CD4-positive, CD25-positive, alpha-beta regulatory T cell (primary cell): ENCODE data around the gene IGSF5. TPM values are rescaled to one million over a fixed set of nuclear protein-coding genes. Genes with fewer than 3 reads are reported as not detected.

ENCODE experiments used
- ATAC-seq, 2 donors: fragments of 150-1000 bp; cut with Tn5 transposase; one replicate each; pipeline ENCODE4 v1.10.0; 2021; ENCODE audit warnings: low read depth in 2 of 2, moderate number of reproducible peaks in 2 of 2, moderate library complexity in 1 of 2
- DNase-seq, 3 donors: peaks; one replicate each; pipeline versions ENCODE4 v3.0.0 to v3.0.0-alpha.2; 2012 to 2022; ENCODE audit warnings: mixed read lengths in 1 of 3
- H3K27ac ChIP-seq: one replicate; pipeline ENCODE4 v1.7.0; 2013; ENCODE audit warnings: mild to moderate bottlenecking, low read length; ENCODE audit not compliant: insufficient read depth, poor library complexity, severe bottlenecking
- H3K27me3 ChIP-seq: one replicate; pipeline ENCODE4 v1.7.0; 2013; ENCODE audit warnings: low read length; ENCODE audit not compliant: control insufficient read depth, insufficient read depth
- H3K36me3 ChIP-seq: one replicate; pipeline ENCODE4 v1.7.0; 2013; ENCODE audit warnings: mild to moderate bottlenecking, low read length, moderate library complexity; ENCODE audit not compliant: control insufficient read depth, insufficient read depth
- H3K4me1 ChIP-seq: 2 replicates; pipeline ENCODE4 v1.7.0; 2013; ENCODE audit warnings: mild to moderate bottlenecking, low read length; ENCODE audit not compliant: insufficient read depth, control insufficient read depth, poor library complexity, severe bottlenecking
- H3K4me3 ChIP-seq: one replicate; pipeline ENCODE4 v1.7.0; 2013; ENCODE audit warnings: low read depth, mild to moderate bottlenecking, low read length, moderate library complexity
- H3K9me3 ChIP-seq, 2 experiments: 1 replicate in 1 of 2; 2 replicates in 1 of 2; pipeline ENCODE4 v1.7.0; 2013; ENCODE audit warnings: low read length in 2 of 2, mild to moderate bottlenecking in 1 of 2, moderate library complexity in 1 of 2; ENCODE audit not compliant: control insufficient read depth in 2 of 2
- H3K27ac Mint-ChIP-seq, 3 donors: one replicate each; pipeline ENCODE4 v1.8.0; 2020 to 2022; ENCODE audit warnings: mild to moderate bottlenecking in 3 of 3, mixed read lengths in 3 of 3, moderate library complexity in 2 of 3
- H3K27me3 Mint-ChIP-seq: one replicate; pipeline ENCODE4 v1.8.0; 2022; ENCODE audit warnings: mild to moderate bottlenecking, mixed read lengths
- H3K36me3 Mint-ChIP-seq: one replicate; pipeline ENCODE4 v1.8.0; 2020; ENCODE audit warnings: mixed read lengths
- H3K4me1 Mint-ChIP-seq, 4 donors: one replicate each; pipeline ENCODE4 v1.8.0; 2020 to 2022; ENCODE audit warnings: mixed read lengths in 4 of 4, mild to moderate bottlenecking in 1 of 4
- H3K4me3 Mint-ChIP-seq, 4 donors: one replicate each; pipeline ENCODE4 v1.8.0; 2020 to 2022; ENCODE audit warnings: mild to moderate bottlenecking in 4 of 4, mixed read lengths in 4 of 4, moderate library complexity in 3 of 4
- H3K9me3 Mint-ChIP-seq, 7 donors: one replicate each; pipeline ENCODE4 v1.8.0; 2020 to 2022; ENCODE audit warnings: mixed read lengths in 7 of 7, mild to moderate bottlenecking in 3 of 7, moderate library complexity in 2 of 7
- polyA plus RNA-seq, 4 donors: library from polyadenylated mRNA; unstranded; fragments of 300-500 nt; fragmentation: Illumina TruSeq; gene quantifications; one replicate each; pipeline ENCODE4 v1.2.3, GENCODE V29; 2021
- total RNA-seq: library from RNA; stranded (reverse); gene quantifications from one replicate; pipeline ENCODE4 v1.2.3, GENCODE V29; 2022

IGSF5 gene
- total and polyA plus RNA-seq, 5 donors from 2014 or later, result not detected

DNA sequence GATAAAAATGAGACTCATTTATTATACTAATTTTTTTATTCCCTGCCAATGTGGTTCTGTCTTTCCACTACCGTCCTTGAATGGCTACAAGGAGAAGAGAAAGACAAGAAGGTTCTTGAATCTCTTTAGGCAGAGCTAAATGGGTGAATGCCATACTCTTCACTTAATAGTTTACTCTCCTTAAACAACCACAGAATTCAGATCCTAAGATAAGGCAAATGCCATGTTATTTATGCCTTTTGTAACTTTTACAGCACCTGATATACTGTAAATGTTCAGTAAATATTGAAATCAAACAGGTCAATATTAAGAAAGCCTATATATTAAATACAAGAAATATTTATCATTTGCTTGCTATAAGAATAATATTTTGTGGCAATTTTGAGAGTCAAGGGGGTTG is 58.4 kb downstream of the IGSF5 start:
- DNase-seq (no peak), ATAC-seq (no peak)
- Mint-ChIP-seq H3K4me3 (no peak overlapping the region), H3K9me3 (peaks cover 0 to 10% (median 0%) of the 10 kb centered on the region in 7 donors), H3K27me3 (no peaks in the 10 kb centered on the region), H3K27ac (no peak overlapping the region), H3K4me1 (no peaks in the 10 kb centered on the region), H3K36me3 (no peaks in the 10 kb centered on the region)
- no peak overlapping the region for H3K27ac ChIP-seq
- no peaks in the 10 kb centered on the region for H3K36me3 ChIP-seq
- no peak overlapping the region for H3K4me3 ChIP-seq
- H3K27me3 ChIP-seq, result no peaks in the 10 kb centered on the region
- H3K9me3 ChIP-seq, result no peaks in the 10 kb centered on the region
- no peaks in the 10 kb centered on the region for H3K4me1 ChIP-seq

DNA sequence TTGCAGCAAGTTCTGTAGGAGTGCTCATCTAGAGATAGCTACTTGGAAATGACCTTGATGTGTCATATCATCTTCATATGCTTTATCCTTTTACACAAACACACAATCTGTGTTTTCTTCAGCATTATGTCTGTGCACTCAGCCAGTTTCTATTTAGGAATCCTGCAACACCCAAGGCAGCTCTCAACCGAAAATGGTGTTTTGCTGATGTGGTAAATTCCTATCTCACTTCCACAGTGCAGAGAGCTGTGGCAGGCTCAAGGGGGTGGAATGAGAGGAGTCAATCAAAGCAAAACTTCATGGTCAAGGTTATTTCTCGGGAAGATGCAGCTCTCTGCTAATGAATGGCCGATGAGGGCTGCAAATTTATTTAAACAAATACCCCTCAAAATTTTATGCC is 59.3 kb downstream of the IGSF5 start:
- no peaks in the 10 kb centered on the region for H3K36me3 ChIP-seq
- no peak for ATAC-seq
- DNase-seq, result no peak
- no peak overlapping the region for H3K4me3 Mint-ChIP-seq
- no peak overlapping the region for H3K27ac ChIP-seq
- H3K9me3 Mint-ChIP-seq, result peaks cover 0 to 11% (median 0%) of the 10 kb centered on the region in 7 donors
- H3K4me1 Mint-ChIP-seq, result no peaks in the 10 kb centered on the region
- H3K27me3 Mint-ChIP-seq, result no peaks in the 10 kb centered on the region
- no peaks in the 10 kb centered on the region for H3K9me3 ChIP-seq
- H3K27me3 ChIP-seq, result no peaks in the 10 kb centered on the region
- H3K36me3 Mint-ChIP-seq, result no peaks in the 10 kb centered on the region
- no peak overlapping the region for H3K4me3 ChIP-seq
- H3K4me1 ChIP-seq, result no peaks in the 10 kb centered on the region
- no peak overlapping the region for H3K27ac Mint-ChIP-seq

DNA sequence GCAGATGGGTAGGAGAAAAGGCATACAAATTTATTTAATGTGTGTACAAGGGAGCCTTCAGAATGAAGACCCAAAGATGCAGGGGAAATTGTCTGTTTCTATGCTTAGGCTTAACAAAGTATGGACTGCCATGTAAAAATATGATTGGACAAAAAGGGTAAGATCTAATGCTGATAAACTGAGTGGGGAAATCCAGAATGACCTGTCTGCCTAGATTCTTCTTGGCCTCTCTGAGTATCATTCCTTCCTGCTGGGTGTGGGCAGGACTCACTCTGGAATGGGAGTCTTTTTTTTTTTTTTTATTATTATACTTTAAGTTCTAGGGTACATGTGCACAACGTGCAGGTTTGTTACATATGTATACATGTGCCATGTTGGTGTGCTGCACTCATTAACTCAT is 61.0 kb downstream of the IGSF5 start:
- H3K36me3 ChIP-seq, result no peaks in the 10 kb centered on the region
- ATAC-seq, result no peak
- no peak for DNase-seq
- Mint-ChIP-seq H3K27me3 (no peaks in the 10 kb centered on the region), H3K9me3 (peaks cover 0 to 11% (median 0%) of the 10 kb centered on the region in 7 donors), H3K4me3 (no peak overlapping the region), H3K4me1 (no peaks in the 10 kb centered on the region), H3K36me3 (no peaks in the 10 kb centered on the region), H3K27ac (no peak overlapping the region)
- H3K4me3 ChIP-seq, result no peak overlapping the region
- no peaks in the 10 kb centered on the region for H3K9me3 ChIP-seq
- no peak overlapping the region for H3K27ac ChIP-seq
- no peaks in the 10 kb centered on the region for H3K27me3 ChIP-seq
- no peaks in the 10 kb centered on the region for H3K4me1 ChIP-seq

DNA sequence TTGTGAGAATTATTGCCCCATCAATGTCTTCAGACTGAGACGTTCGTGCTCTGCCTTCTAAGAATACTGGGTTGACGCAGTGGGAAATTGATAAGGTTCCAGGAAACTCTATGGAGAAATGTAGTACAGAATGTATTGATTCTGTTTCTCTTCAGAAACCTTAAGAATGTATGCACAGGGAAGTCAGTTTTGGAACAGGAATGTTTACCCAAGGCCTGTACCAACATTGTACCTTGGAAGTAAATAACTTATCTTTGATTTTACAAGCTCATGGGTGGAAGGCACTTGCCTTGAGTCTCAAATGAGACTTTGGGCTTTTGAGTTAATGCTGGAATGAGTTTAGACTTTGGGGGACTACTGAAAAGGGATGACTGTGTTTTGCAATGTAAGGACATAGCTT is 62.8 kb downstream of the IGSF5 start:
- ATAC-seq (no peak), DNase-seq (no peak)
- Histone ChIP-seq H3K4me3 (no peak overlapping the region), H3K36me3 (no peaks in the 10 kb centered on the region), H3K4me1 (no peaks in the 10 kb centered on the region), H3K27ac (no peak overlapping the region), H3K27me3 (no peaks in the 10 kb centered on the region), H3K9me3 (no peaks in the 10 kb centered on the region)
- no peaks in the 10 kb centered on the region for H3K27me3 Mint-ChIP-seq
- H3K36me3 Mint-ChIP-seq, result no peaks in the 10 kb centered on the region
- no peak overlapping the region for H3K4me3 Mint-ChIP-seq
- no peaks in the 10 kb centered on the region for H3K4me1 Mint-ChIP-seq
- H3K9me3 Mint-ChIP-seq, result peaks cover 0 to 13% (median 0%) of the 10 kb centered on the region in 7 donors
- H3K27ac Mint-ChIP-seq, result no peak overlapping the region

DNA sequence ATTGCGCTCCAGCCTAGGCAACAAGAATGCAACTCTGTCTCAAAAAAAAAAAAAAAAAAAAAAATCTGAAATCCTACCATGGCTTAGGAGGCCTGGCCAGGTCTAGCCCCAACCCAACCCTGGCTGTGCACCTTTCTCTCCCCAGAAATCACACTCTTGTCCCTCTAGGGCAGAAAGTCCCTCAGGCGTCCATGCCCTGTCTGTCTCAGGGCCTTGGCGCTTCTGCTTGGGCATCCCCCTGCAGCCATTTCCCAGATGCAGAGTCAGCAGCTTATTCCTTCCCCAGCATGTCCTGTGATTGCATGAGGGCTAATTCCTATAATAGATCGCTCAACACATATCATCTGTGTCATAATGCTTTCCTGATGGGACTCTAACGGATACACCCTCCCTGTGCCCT is 65.0 kb downstream of the IGSF5 start:
- no peaks in the 10 kb centered on the region for H3K36me3 ChIP-seq
- H3K27ac ChIP-seq, result no peak overlapping the region
- H3K4me3 Mint-ChIP-seq, result no peak overlapping the region
- ATAC-seq (no peak), DNase-seq (no peak)
- no peaks in the 10 kb centered on the region for H3K27me3 Mint-ChIP-seq
- H3K4me1 ChIP-seq, result no peaks in the 10 kb centered on the region
- H3K4me1 Mint-ChIP-seq, result no peaks in the 10 kb centered on the region
- H3K9me3 Mint-ChIP-seq, result peaks cover 0 to 13% (median 2%) of the 10 kb centered on the region in 7 donors
- no peaks in the 10 kb centered on the region for H3K9me3 ChIP-seq
- H3K36me3 Mint-ChIP-seq, result no peaks in the 10 kb centered on the region
- H3K27ac Mint-ChIP-seq, result no peak overlapping the region
- H3K4me3 ChIP-seq, result no peak overlapping the region
- no peaks in the 10 kb centered on the region for H3K27me3 ChIP-seq

DNA sequence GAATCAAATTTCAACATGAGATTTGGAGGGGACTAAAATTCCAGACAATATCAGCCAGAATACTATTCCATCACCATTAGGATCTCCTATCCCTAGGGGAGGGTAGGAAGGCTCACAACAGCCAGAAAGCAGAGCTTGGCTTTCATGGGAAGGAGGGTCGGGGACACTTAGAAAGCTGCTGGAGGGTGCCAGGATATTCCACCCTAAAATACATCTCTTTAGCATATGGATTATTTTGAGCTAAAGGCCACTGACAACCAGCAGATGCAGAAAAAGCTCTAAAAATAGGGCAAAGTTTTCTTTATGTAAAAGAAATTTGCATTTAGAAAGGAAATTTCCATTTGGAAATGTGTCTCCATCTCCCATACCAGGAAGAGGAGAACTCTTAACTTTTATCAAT is 68.0 kb downstream of the IGSF5 start:
- H3K4me1 Mint-ChIP-seq, result no peaks in the 10 kb centered on the region
- no peak overlapping the region for H3K27ac Mint-ChIP-seq
- Histone ChIP-seq H3K36me3 (no peaks in the 10 kb centered on the region), H3K4me3 (no peak overlapping the region), H3K9me3 (no peaks in the 10 kb centered on the region), H3K27me3 (no peaks in the 10 kb centered on the region), H3K27ac (no peak overlapping the region), H3K4me1 (no peaks in the 10 kb centered on the region)
- H3K4me3 Mint-ChIP-seq, result no peak overlapping the region
- ATAC-seq, result no peak
- H3K36me3 Mint-ChIP-seq, result no peaks in the 10 kb centered on the region
- peaks cover 0 to 6% (median 3%) of the 10 kb centered on the region in 7 donors for H3K9me3 Mint-ChIP-seq
- peaks cover 4% of the 10 kb centered on the region for H3K27me3 Mint-ChIP-seq
- DNase-seq, result no peak

DNA sequence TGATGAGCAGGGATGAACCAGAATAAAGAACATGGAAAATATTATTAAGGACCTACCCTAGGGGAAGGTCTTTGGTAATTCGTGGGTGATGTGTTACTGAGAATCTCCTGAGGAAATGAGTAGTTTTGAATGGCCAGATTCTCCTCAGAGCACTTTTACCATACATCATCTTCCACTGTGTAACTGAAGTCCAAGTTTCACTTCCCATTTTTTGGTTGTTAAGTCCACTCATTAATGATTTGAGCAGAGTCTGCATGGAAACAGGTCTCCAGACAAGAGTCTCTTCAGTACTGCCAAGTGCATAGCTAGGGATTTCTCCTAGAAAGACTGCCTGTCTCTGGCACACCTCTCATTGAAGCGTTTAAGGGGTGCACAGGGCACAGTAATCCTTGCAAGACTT is 73.6 kb downstream of the IGSF5 start:
- ATAC-seq (no peak), DNase-seq (no peak)
- no peaks in the 10 kb centered on the region for H3K27me3 ChIP-seq
- H3K9me3 ChIP-seq, result no peaks in the 10 kb centered on the region
- Mint-ChIP-seq H3K27me3 (peaks cover 4% of the 10 kb centered on the region), H3K4me3 (no peak overlapping the region), H3K27ac (no peak overlapping the region), H3K4me1 (no peaks in the 10 kb centered on the region), H3K9me3 (peaks cover 0 to 7% (median 4%) of the 10 kb centered on the region in 7 donors), H3K36me3 (no peaks in the 10 kb centered on the region)
- H3K36me3 ChIP-seq, result no peaks in the 10 kb centered on the region
- H3K4me1 ChIP-seq, result no peaks in the 10 kb centered on the region
- H3K27ac ChIP-seq, result no peak overlapping the region
- no peak overlapping the region for H3K4me3 ChIP-seq

DNA sequence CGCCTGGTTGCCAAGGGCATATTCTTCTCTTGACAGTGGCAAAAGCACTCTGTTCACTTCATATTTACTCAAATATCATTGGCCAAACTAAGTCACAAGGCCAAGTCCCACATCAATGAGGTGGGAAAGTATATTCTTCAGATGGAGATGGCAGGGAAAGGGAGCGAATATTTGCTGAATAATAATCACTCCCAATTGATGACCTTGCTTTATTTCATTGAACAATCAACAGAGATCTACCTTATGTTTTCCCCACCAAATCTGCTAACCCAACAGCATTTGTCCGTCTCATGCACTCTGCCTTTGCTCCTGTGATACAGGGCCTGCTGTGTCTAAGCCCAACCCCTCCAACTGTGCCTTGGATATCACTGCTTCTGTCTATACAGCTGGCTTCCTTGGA is 77.1 kb downstream of the IGSF5 start:
- Mint-ChIP-seq H3K27me3 (no peaks in the 10 kb centered on the region), H3K27ac (no peak overlapping the region), H3K4me1 (no peaks in the 10 kb centered on the region), H3K36me3 (no peaks in the 10 kb centered on the region), H3K9me3 (peaks cover 1 to 7% (median 5%) of the 10 kb centered on the region in 7 donors), H3K4me3 (no peak overlapping the region)
- DNase-seq, result no peak
- no peak overlapping the region for H3K27ac ChIP-seq
- H3K4me3 ChIP-seq, result no peak overlapping the region
- no peaks in the 10 kb centered on the region for H3K9me3 ChIP-seq
- no peaks in the 10 kb centered on the region for H3K4me1 ChIP-seq
- no peaks in the 10 kb centered on the region for H3K36me3 ChIP-seq
- H3K27me3 ChIP-seq, result no peaks in the 10 kb centered on the region
- ATAC-seq, result no peak
